ENCODE data around the gene SHLD1.

SHLD1 gene

DNA sequence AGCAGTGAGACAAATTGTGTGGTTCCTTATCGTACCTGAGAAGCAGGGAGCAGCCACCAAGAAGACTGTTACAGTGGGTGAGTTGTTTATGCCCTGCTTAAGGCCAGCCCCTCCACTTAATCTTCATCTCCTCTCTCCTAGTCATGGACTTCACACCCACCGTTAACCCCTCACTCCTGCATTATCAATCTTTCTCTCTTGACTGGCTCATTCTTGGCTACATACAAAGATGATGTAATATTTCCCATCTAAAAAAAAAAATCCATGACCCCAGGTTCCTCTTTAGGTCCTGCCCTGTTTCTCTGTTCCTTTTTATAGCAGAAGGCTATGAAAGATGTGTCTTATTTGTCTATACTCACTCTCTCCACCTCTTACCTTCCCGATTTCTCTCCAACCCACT is 72.4 kb downstream of the SHLD1 start:
- DNase-seq: no peak

- DNase-seq: no peak
Observed at GRCh38 chr20:5825130-5825719, 75.0 kb downstream of the SHLD1 start.

DNA sequence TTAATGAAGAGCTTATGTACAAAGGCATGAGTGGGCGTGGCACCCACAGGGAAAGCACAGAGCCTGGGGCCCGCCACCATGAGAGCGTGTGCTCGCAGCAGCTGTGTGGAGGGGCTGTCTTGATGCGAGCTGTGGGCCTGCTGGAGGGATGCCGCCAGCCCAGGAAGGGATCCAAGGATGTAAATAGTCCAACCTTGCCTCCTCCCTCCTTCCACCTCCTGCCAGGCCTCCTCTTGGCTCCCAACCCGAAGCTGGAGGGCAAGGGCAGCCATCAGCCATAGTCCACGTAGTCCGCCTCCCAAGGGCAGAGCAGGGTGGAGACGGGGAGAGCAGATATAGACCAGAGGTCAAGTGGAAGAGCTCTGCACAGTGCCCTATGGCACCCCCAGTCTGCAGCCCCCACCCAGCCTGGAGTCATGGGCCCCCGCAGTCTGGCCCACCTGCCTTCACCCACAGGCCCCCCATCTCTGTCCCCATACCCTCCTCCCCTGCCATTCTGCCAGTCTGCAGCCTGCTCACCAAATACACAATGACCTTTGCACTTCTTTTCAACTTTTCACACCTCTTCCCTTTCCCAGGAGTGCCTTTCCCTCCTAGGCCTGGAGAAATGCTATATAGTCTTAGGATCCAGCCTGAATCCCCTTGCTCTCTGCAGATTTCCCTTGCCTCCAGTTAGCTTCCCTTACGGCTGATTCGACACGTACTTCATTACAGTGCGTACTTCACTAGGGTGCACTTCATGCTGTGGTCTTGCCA is 77.1 kb downstream of the SHLD1 start:
- no peak for DNase-seq

- DNase-seq: no peak
Observed at GRCh38 chr20:5827861-5828260, 77.7 kb downstream of the SHLD1 start.

- peak; percentile 54 for DNase-seq
Observed at GRCh38 chr20:5829241-5829809, 79.1 kb downstream of the SHLD1 start.

- DNase-seq: no peak
Observed at GRCh38 chr20:5831539-5832237, 81.5 kb downstream of the SHLD1 start.

- DNase-seq: no peak
Observed at GRCh38 chr20:5833309-5833941, 83.2 kb downstream of the SHLD1 start.

DNA sequence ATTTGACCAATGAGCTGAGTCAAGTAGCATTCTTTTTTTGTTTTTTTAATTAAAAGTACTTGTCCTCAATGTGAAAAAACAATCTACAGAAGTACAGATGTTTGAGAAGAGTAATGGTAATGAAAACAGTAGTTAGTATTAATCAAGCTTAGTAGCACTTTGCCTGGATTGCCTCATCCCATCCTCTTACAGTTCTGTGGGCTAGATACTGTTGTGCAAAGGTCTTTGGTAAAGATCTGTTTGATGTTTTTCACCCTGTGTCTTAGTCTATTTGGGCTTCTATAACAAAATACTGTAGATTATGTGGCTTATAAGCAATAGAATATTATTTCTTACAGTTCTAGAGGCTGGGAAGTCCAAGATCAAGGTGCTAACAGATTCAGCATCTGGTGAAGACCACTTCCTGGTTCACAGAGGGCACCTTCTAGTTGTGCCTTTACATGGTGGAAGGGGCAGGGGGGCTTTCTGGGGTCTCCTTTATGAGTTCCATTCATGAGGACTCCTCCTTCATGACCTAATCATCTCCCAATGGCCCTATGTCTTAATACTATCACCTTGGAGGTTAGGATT is 84.3 kb downstream of the SHLD1 start:
- DNase-seq: no peak

DNA sequence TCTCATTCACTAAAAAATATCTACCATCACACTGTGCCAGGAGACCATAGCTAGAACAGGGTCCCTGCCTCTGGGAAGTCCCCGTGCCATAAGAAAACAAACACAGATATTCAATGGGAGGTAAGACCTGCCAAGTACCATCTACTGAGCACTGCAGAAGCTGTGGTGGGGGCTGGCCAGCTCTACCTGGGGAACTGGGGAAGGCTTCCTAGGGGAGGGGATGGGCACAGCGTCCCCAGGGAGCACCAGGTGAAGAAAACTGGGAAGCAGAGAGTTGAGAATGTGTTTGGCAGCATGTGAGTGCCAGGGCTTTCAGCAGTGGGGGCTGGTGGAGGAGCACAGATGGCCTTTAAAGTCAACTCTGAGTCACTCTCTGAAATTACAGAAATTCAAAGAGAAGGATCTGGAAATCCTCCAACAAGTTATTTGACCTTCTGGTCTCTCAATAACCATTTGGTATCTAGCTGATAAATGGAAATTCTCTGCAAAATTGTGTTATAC is 85.2 kb downstream of the SHLD1 start:
- DNase-seq: peak; percentile 92

DNA sequence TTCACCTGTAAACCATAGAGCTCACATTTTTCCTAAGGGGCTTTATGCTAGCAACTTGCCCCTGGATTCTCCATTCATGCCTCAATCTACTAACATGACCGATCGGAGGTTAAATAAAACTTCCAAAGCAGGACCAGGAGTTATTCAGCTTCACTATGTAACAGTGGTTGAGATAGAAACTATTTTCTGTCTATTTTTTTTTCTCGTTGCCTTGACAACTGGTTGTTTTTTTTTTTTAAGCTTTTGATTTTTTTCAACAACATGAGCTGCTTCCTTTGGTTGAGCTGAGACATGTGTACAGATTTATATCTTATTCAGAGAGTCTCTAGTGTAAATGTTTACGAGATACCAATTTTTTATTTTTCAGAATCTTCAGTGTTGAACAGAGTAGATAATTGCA is 85.7 kb downstream of the SHLD1 start:
- DNase-seq: peak; percentile 91

DNA sequence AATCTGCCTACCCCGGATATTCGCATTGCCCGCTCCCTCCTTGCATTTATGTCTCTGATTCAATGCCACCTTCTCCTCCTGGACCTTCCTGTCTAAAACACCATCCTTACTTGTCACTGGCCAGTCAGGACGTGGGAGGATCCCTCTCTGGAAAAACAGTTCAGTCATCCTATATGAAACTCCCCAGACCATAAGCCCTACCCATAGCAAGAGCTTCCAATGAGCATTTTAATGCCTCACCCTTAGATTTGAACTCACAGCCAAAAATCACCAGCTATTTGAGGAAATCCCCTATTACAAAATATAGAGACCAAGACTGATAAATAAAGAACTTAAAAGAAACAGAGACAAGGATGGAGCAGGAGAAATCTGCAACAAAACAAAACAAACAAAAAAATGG is 86.4 kb downstream of the SHLD1 start:
- DNase-seq: no peak

DNA sequence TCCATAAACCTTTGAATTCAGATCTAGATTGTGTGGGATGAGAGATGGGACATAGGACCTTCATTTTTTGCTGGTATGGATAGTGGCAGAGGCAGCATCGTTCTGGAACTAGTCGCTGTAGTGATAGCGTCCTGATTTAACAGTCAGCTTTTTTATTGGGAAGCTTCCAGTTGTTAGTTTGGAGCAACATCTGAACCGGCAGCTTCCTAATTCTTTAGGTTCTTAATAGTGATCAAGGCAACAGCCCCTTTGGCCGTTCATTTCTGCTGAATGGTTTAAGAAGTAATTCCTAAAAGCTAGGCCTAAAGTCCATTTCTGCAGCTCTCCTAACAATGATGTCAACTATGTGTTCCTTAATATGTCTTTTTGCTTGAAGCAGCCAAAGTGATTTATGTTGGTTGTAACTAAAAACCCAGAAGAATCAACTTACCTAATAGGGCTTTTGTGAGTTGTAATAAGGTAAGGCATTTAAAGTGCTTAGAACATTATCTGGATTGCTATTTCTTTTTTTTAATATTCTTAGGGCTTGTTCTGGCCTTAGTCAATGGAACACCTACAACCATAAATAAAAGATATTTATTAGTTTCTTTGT is 90.3 kb downstream of the SHLD1 start:
- no peak for DNase-seq

- DNase-seq: no peak
Observed at GRCh38 chr20:5841522-5841921, 91.3 kb downstream of the SHLD1 start.

DNA sequence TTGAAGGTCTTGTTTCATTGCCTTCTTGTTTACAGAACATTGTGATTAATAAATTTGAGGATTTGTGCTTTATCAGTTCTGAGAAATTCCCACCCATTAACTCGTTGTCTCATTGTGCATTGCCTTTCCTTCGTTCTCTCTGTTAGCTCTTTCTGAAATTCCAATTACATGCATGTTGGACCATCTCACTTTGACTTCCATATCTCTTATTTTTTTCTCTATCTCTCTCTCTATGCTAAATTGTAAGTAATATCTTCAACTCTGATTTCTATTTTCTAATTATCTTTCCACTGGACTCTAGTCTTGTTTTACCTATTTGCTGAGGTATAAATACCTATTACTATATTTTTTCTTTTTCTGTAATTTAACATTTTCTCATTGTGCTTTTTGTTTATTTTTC is 92.3 kb downstream of the SHLD1 start:
- no peak for DNase-seq

- DNase-seq: no peak
Observed at GRCh38 chr20:5843054-5843592, 92.9 kb downstream of the SHLD1 start.

DNA sequence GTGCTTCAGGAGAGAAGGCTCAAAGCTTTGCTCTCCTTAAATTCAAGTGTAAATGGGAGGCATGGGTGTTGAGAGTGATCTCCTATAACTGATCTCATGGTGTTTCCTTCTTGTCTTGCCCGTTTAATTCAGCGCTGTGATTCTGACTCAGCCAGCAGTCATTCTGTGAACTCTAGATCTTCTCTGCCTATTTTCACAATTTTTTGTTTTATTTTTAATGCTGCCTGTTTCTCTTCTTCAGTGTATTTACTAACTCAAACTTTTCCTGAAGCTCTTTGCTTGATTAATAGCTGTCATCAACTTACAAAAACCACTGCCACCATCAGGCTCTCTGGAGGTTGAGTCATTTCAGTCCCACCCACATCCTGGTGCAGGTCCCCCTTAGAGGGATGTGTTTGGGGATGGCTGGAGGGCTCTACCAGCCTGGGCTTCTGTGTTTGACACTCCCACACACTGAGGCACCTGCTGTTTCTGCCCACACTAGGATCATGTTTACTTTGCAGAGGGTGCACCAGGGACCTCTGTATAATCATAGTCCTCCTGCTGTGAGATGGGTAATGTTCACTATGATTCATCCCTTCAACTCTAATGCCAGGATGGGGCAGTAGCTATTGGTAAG is 94.0 kb downstream of the SHLD1 start:
- DNase-seq: peak; percentile 13

DNA sequence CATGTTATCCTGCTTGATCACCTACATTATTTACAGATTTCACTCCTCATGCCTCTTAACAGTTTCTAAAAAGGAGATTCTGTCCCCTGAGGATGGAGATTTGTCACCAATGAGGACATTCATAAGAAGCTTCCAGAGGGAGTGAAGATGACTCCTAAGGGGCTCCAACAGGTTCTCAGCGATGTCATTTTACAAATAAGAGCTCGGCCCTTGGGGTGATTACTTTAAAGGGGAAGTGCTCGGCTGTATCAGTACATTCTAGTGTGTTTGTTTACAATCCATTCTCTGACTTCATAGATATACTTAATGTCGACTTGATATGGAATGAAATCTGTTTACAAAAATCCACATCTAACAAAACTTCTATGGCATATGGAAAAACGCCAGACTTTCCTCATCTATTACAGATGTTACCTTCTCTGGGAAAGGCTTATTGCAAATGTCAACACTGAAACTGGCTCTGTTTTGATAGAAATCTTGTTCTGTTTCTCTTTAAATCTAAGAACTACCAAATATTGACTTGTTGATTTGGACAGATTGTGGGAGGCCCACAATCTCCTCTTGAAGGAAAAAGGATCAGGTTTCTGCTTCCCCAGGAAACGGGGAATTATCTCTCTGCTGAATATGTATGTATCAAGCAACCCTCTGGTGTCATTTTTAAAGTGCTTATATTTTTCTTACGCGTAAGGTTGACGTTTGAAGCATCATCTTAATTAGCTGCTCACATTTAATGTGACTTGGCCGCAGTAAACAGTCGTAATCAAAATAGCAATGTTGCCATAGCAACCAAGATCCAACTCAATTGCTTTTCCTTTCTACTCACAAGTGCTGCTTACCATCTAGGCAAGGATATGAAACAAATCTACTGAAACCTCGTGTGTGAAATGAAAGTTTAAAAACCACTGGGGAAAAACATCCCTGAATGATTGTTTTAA is 95.7 kb downstream of the SHLD1 start:
- DNase-seq: peak; percentile 30

DNA sequence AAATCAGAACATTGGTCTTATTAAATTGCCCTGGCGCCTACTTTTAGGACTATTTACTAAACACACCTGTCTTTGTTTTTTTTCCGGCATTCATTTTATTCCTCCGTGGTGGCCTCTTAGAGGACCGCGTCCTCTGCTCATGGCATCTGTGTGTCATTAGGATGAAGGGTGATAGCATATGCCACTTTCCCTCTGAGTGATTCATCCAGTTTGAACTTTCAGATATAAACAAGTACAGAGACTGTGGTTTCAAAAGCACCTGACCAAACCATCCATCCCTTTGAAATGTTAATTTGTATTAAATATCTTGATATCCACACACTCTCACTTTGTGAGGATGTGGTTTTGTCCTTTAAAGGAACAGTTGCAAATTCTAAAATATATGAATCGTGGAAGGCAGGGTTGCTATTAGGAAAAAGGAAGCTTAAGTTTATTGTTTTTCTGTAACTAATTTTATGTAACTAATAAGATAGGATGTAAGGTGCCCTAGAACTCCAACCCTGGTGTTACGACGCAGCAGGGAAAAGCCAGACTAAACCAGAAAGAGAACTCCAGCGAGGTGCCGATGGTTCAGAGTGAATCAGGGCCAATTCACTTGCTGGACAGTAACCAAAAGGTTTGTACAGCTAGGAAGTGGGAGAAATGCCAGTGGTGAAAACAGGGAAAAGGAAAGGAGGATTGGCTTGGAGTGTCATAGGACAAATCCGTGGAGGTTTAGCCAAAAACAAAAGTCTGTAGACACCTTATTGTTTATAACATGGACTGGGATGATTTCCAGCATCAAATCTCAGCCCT is 98.7 kb downstream of the SHLD1 start:
- DNase-seq: peak; percentile 74

DNA sequence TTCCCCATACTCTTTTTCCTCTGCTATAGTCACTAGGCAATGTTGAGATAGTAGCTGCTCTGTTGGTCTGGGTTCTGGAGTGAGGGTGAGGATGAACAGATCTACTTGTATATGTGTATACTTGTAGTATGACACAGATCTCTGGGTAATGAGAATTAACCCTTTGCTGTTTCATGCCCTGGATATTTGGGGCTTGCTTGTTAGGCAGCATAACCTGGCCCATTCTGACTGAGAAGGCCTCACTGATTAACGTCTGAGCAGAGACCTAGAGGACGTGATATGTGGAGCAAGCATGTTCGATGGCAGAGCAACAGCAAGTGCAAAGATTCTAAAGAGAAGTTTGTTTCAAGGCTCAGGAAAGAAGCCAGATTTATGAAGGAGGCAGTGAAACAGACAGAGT is 105.7 kb downstream of the SHLD1 start:
- DNase-seq: no peak

- DNase-seq: no peak
Observed at GRCh38 chr20:5859608-5860007, 109.4 kb downstream of the SHLD1 start.

All from NCI-H1694 treated with DMSO at 0.1 percent for 48 hours (cell line).